A549 treated with CORT108297 at 1 μM for 4 hours (cell line): Measurements from ENCODE around the gene POMT2. TPM values are rescaled to one million over a fixed set of nuclear protein-coding genes. Genes with fewer than 3 reads are reported as not detected.

Experiments
- total RNA-seq: library from RNA; stranded (reverse); fragments of 200-300 nt; extraction: Qiagen RNA extraction; gene quantifications from 5 replicates; pipeline ENCODE4 v1.2.3, GENCODE V29; 2022

POMT2 gene
- 28.5 to 33.6 TPM (median 33.2 TPM) in 5 replicates for total RNA-seq

GRCh38 chr14:77320238-77320935 is at the start of gene POMT2:
POMT2 (minus strand) TSS chr14:77320883; CDS start chr14:77320681, 202 bp downstream.

GRCh38 chr14:77271113-77271710 is 49.5 kb downstream of the POMT2 start, which contains the start of gene NGB:
NGB (minus strand) TSS chr14:77271206; CDS start chr14:77270937, 269 bp downstream.

Other genes with a start within 250 kb of the POMT2 start
- 6.4 to 8.6 TPM (median 7.3 TPM) in 5 replicates for gene CIPC, start 222.6 kb downstream of the POMT2 start, total RNA-seq
- gene ZDHHC22, start 179.1 kb downstream of the POMT2 start, total RNA-seq = 0.20 to 0.46 TPM (median 0.34 TPM) in 5 replicates
- gene TMEM63C, start 139.1 kb downstream of the POMT2 start, total RNA-seq = 0.78 to 1.4 TPM (median 0.96 TPM) in 5 replicates
- gene NGB, start 49.7 kb downstream of the POMT2 start, total RNA-seq = not detected in 5 replicates
- 31.4 to 36.5 TPM (median 36.3 TPM) in 5 replicates for gene GSTZ1, start 153 bp upstream of the POMT2 start, total RNA-seq
- 5.4 to 8.0 TPM (median 7.1 TPM) in 5 replicates for gene TMED8, start 56.2 kb upstream of the POMT2 start, total RNA-seq
- gene SAMD15, start 56.5 kb upstream of the POMT2 start, total RNA-seq = 1.7 to 2.7 TPM (median 2.1 TPM) in 5 replicates
- gene NOXRED1, start 102.6 kb upstream of the POMT2 start, total RNA-seq = 0.08 to 0.18 TPM in 2 of 5 replicates, not detected in the others
- 13.1 to 15.5 TPM (median 13.9 TPM) in 5 replicates for gene VIPAS39, start 136.7 kb upstream of the POMT2 start, total RNA-seq
- gene AHSA1, start 137.2 kb upstream of the POMT2 start, total RNA-seq = 240 to 356 TPM (median 251 TPM) in 5 replicates
- 0.24 to 0.44 TPM (median 0.42 TPM) in 5 replicates for gene ISM2, start 177.9 kb upstream of the POMT2 start, total RNA-seq